RWPE2 (cell line): Measurements from ENCODE around the gene APEH.

ENCODE experiments used
- ATAC-seq: fragments of 200-7000 bp; cut with Tn5 transposase; 3 replicates; pipeline ENCODE4 v1.9.1; 2021; ENCODE audit warnings: low read depth
- DNase-seq: peaks from one replicate; pipeline ENCODE4 v3.0.0-alpha.2; 2020; ENCODE audit warnings: low spot score
- H3K27ac ChIP-seq: fragments of 450-650 bp; 2 replicates; pipeline ENCODE4 v1.5.1; 2017; ENCODE audit warnings: mild to moderate bottlenecking; ENCODE audit not compliant: poor library complexity, severe bottlenecking
- H3K27me3 ChIP-seq: fragments of 250-450 bp; sonication (Bioruptor Pico); 2 replicates; pipeline ENCODE4 v1.5.1; 2021; ENCODE audit warnings: mild to moderate bottlenecking, moderate library complexity; ENCODE audit not compliant: insufficient read depth, poor library complexity, severe bottlenecking
- H3K36me3 ChIP-seq: fragments of 250-450 bp; sonication (Bioruptor Pico); 2 replicates; pipeline ENCODE4 v1.5.1; 2020; ENCODE audit warnings: low read depth, mild to moderate bottlenecking, moderate library complexity
- H3K4me1 ChIP-seq: fragments of 250-450 bp; sonication (Bioruptor Pico); 2 replicates; pipeline ENCODE4 v1.5.1; 2021; ENCODE audit warnings: mild to moderate bottlenecking, moderate library complexity; ENCODE audit not compliant: insufficient read depth, poor library complexity, severe bottlenecking
- H3K4me3 ChIP-seq: fragments of 250-450 bp; sonication (Bioruptor Pico); 2 replicates; pipeline ENCODE4 v1.5.1; 2021; ENCODE audit warnings: mild to moderate bottlenecking, moderate library complexity; ENCODE audit not compliant: severe bottlenecking
- H3K9me3 ChIP-seq: fragments of 250-450 bp; sonication (Bioruptor Pico); 2 replicates; pipeline ENCODE4 v1.5.1; 2021; ENCODE audit warnings: mild to moderate bottlenecking, moderate library complexity; ENCODE audit not compliant: severe bottlenecking
- TF ChIP-seq, protein P1 (sequence below): fragments of 450-650 bp; IDR thresholded peaks from one replicate; pipeline ENCODE4 v1.5.1; 2017; ENCODE audit warnings: mild to moderate bottlenecking, moderate library complexity; ENCODE audit not compliant: poor library complexity, severe bottlenecking

APEH gene

GRCh38 chr3:49727924-49728361 is 53.8 kb downstream of the APEH start:
- Histone ChIP-seq H3K27me3 (no peaks in the 10 kb centered on the region), H3K4me3 (no peak overlapping the region), H3K9me3 (no peaks in the 10 kb centered on the region), H3K4me1 (no peaks in the 10 kb centered on the region), H3K27ac (no peak overlapping the region), H3K36me3 (peaks cover 30% of the 10 kb centered on the region)
- DNase-seq (no peak), ATAC-seq (no peak)
- TF ChIP-seq, protein P1, sequence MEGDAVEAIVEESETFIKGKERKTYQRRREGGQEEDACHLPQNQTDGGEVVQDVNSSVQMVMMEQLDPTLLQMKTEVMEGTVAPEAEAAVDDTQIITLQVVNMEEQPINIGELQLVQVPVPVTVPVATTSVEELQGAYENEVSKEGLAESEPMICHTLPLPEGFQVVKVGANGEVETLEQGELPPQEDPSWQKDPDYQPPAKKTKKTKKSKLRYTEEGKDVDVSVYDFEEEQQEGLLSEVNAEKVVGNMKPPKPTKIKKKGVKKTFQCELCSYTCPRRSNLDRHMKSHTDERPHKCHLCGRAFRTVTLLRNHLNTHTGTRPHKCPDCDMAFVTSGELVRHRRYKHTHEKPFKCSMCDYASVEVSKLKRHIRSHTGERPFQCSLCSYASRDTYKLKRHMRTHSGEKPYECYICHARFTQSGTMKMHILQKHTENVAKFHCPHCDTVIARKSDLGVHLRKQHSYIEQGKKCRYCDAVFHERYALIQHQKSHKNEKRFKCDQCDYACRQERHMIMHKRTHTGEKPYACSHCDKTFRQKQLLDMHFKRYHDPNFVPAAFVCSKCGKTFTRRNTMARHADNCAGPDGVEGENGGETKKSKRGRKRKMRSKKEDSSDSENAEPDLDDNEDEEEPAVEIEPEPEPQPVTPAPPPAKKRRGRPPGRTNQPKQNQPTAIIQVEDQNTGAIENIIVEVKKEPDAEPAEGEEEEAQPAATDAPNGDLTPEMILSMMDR = no peak

GRCh38 chr3:49729966-49730609 is 55.9 kb downstream of the APEH start:
- Histone ChIP-seq H3K4me1 (no peaks in the 10 kb centered on the region), H3K27me3 (no peaks in the 10 kb centered on the region), H3K27ac (no peak overlapping the region), H3K9me3 (no peaks in the 10 kb centered on the region), H3K4me3 (no peak overlapping the region), H3K36me3 (peaks cover 49% of the 10 kb centered on the region)
- TF ChIP-seq, protein P1 = no peak
- ATAC-seq = no peak
- DNase-seq = no peak

GRCh38 chr3:49732597-49732996 is 58.4 kb downstream of the APEH start:
- peaks cover 69% of the 10 kb centered on the region for H3K36me3 ChIP-seq
- TF ChIP-seq, protein P1 = no peak
- no peaks in the 10 kb centered on the region for H3K27me3 ChIP-seq
- no peak overlapping the region for H3K4me3 ChIP-seq
- ATAC-seq (no peak), DNase-seq (no peak)
- H3K27ac ChIP-seq = no peak overlapping the region
- no peaks in the 10 kb centered on the region for H3K9me3 ChIP-seq
- no peaks in the 10 kb centered on the region for H3K4me1 ChIP-seq

DNA sequence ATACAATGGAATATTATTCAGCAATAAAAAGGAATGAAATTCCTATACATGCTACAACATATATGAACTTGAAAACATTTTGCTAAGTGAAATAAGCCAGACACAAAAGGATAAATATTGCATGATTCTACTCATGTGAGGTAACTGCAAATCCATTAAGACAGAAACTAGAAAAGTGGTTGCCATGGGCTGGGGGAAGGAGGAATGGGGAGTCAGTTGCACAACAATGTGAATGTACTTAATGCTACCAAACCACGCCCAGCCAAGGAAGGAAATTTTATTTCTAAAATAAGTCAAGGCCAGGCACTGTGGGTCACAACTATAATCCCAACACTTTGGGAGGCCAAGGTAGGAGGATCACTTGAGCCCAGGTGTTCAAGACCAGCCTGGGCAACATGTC is 59.4 kb downstream of the APEH start:
- TF ChIP-seq, protein P1 = no peak
- no peak overlapping the region for H3K4me3 ChIP-seq
- H3K27ac ChIP-seq = no peak overlapping the region
- no peaks in the 10 kb centered on the region for H3K27me3 ChIP-seq
- ATAC-seq = no peak
- H3K4me1 ChIP-seq = no peaks in the 10 kb centered on the region
- H3K9me3 ChIP-seq = no peaks in the 10 kb centered on the region
- DNase-seq = no peak
- H3K36me3 ChIP-seq = peaks cover 71% of the 10 kb centered on the region
